ENCODE results near the gene PTPRG. TPM values are rescaled to one million over a fixed set of nuclear protein-coding genes. Genes with fewer than 3 reads are reported as not detected.

Gene PTPRG
- total RNA-seq, 4 donors from 2014 or later = 11.0 to 18.5 (median 14.9) TPM

- TF ChIP-seq POLR2A (IDR thresholded peaks at IDR 0.05) (no peak), EP300 (IDR thresholded peaks at IDR 0.05) (no peak), POLR2AphosphoS5 (IDR thresholded peaks at IDR 0.05) (peak in 2 of 3 donors; percentile 32 to 42)
- TF ChIP-seq, protein P1, sequence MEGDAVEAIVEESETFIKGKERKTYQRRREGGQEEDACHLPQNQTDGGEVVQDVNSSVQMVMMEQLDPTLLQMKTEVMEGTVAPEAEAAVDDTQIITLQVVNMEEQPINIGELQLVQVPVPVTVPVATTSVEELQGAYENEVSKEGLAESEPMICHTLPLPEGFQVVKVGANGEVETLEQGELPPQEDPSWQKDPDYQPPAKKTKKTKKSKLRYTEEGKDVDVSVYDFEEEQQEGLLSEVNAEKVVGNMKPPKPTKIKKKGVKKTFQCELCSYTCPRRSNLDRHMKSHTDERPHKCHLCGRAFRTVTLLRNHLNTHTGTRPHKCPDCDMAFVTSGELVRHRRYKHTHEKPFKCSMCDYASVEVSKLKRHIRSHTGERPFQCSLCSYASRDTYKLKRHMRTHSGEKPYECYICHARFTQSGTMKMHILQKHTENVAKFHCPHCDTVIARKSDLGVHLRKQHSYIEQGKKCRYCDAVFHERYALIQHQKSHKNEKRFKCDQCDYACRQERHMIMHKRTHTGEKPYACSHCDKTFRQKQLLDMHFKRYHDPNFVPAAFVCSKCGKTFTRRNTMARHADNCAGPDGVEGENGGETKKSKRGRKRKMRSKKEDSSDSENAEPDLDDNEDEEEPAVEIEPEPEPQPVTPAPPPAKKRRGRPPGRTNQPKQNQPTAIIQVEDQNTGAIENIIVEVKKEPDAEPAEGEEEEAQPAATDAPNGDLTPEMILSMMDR (IDR thresholded peaks at IDR 0.05) = no peak
- DNase-seq (ENCODE audit: low spot score in 2 of 2) = peak in 1 of 2 donors; percentile 75
- WGBS = 87% methylated on average over 4 of the region's 4 CpGs
- Histone ChIP-seq H3K27ac (no peak overlapping the region), H3K27me3 (no peaks in the 10 kb centered on the region), H3K4me1 (no peaks in the 10 kb centered on the region), H3K36me3 (no peaks in the 10 kb centered on the region), H3K9me3 (no peaks in the 10 kb centered on the region), H3K4me3 (no peak overlapping the region)
Observed at GRCh38 chr3:62119139-62119538, 557.8 kb downstream of the PTPRG start.

DNA sequence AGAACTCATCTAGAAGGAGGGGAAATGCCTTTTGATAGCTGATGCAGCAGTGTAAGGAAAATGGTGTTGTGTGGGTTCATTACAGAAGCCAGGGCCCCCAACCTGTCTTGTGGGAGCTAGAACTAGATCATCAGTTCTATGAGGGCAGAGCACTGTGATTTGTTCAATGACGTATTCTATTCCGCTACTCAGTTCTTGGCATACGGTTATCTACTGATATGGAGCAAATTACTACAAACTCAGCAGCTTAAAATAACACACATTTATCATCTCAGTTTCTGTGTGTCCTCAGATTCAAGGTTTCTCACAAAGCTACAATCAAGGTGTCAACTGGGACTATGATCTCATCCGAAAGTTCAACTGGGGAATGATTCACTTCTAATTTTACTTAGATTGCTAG, 561.4 kb downstream of the PTPRG start:
- no peak for DNase-seq (ENCODE audit: low spot score in 2 of 2)
- H3K4me3 ChIP-seq = no peak overlapping the region
- TF ChIP-seq EP300 (IDR thresholded peaks at IDR 0.05) (no peak), POLR2AphosphoS5 (IDR thresholded peaks at IDR 0.05) (no peak), POLR2A (IDR thresholded peaks at IDR 0.05) (no peak)
- TF ChIP-seq, protein P1 (IDR thresholded peaks at IDR 0.05) = no peak
- WGBS = 68% methylated on average over 4 of the region's 4 CpGs
- H3K4me1 ChIP-seq = peaks cover 6% of the 10 kb centered on the region
- H3K27me3 ChIP-seq = no peaks in the 10 kb centered on the region
- no peaks in the 10 kb centered on the region for H3K36me3 ChIP-seq
- H3K27ac ChIP-seq = no peak overlapping the region
- H3K9me3 ChIP-seq = no peaks in the 10 kb centered on the region

DNA sequence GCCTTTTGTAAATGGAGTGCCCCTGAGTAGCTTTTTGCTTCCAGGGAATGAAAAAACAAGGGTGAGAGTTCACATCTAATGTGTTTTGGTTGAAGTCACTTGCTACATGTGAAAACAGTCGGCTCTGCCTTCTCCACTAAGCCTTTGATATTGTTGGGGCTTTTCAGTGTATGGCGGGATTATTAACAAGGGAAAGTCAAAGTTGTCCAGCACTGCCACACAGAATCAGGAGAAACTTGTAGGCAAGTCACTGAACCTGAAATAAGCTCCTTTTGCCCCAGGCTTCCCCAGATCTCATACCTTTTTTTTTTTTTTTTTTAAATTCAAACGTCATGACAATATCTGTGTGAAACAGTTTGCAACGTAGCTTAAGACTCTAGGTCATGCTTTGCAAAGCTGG, 564.0 kb downstream of the PTPRG start:
- Histone ChIP-seq H3K4me1 (peaks cover 10% of the 10 kb centered on the region), H3K9me3 (no peaks in the 10 kb centered on the region), H3K4me3 (no peak overlapping the region), H3K27me3 (no peaks in the 10 kb centered on the region), H3K27ac (no peak overlapping the region), H3K36me3 (no peaks in the 10 kb centered on the region)
- no peak for DNase-seq (ENCODE audit: low spot score in 2 of 2)
- TF ChIP-seq EP300 (IDR thresholded peaks at IDR 0.05) (no peak), POLR2A (IDR thresholded peaks at IDR 0.05) (no peak), POLR2AphosphoS5 (IDR thresholded peaks at IDR 0.05) (no peak)
- TF ChIP-seq, protein P1 (IDR thresholded peaks at IDR 0.05) = no peak
- WGBS = 73% methylated on average over 4 of the region's 4 CpGs

- Histone ChIP-seq H3K36me3 (no peaks in the 10 kb centered on the region), H3K9me3 (no peaks in the 10 kb centered on the region), H3K4me1 (peaks cover 15% of the 10 kb centered on the region), H3K27me3 (no peaks in the 10 kb centered on the region), H3K4me3 (no peak overlapping the region), H3K27ac (no peak overlapping the region)
- no peak for TF ChIP-seq EP300 (IDR thresholded peaks at IDR 0.05)
- no peak for TF ChIP-seq POLR2AphosphoS5 (IDR thresholded peaks at IDR 0.05)
- TF ChIP-seq, protein P1 (IDR thresholded peaks at IDR 0.05) = no peak
- no peak for TF ChIP-seq POLR2A (IDR thresholded peaks at IDR 0.05)
- no peak for DNase-seq (ENCODE audit: low spot score in 2 of 2)
- WGBS = 93% methylated on average over 3 of the region's 3 CpGs
Observed at GRCh38 chr3:62127116-62127515, 565.7 kb downstream of the PTPRG start.

GRCh38 chr3:62128051-62128450, 566.7 kb downstream of the PTPRG start:
- no peaks in the 10 kb centered on the region for H3K27me3 ChIP-seq
- H3K4me3 ChIP-seq = no peak overlapping the region
- no peak for DNase-seq (ENCODE audit: low spot score in 2 of 2)
- H3K27ac ChIP-seq = no peak overlapping the region
- H3K36me3 ChIP-seq = no peaks in the 10 kb centered on the region
- TF ChIP-seq, protein P1 (IDR thresholded peaks at IDR 0.05) = no peak
- peak in 2 of 3 donors; percentile 84 to 86 for TF ChIP-seq POLR2AphosphoS5 (IDR thresholded peaks at IDR 0.05)
- H3K4me1 ChIP-seq = peaks cover 15% of the 10 kb centered on the region
- H3K9me3 ChIP-seq = no peaks in the 10 kb centered on the region
- 70% methylated on average over 5 of the region's 5 CpGs for WGBS

Measured in suprapubic skin (tissue), 4 donors.